ENCODE data around the gene CCDC83. TPM values are rescaled to one million over a fixed set of nuclear protein-coding genes. Genes with fewer than 3 reads are reported as not detected.
"Not testable (repeated sequence)": the region's sequence is repeated elsewhere in the genome, so short reads cannot be mapped to it uniquely, and the experiment has no call there.

Gene CCDC83
- total RNA-seq, 1 experiment from 2014 or later = not detected

- no peak overlapping the region for H2BK20ac ChIP-seq (ENCODE audit: low read depth, low read length, poor library complexity, severe bottlenecking)
- H3K18ac ChIP-seq (ENCODE audit: insufficient read length, low read depth, low read length) = no peak overlapping the region
- Mint-ChIP-seq H3K27ac (no peak overlapping the region), H3K9me3 (peaks cover 26 to 33% of the 10 kb centered on the region in 2 experiments), H3K36me3 (ENCODE audit: insufficient read depth in 1 of 3, low read depth in 3 of 3) (peaks cover 13 to 33% (median 28%) of the 10 kb centered on the region in 3 experiments), H3K27me3 (ENCODE audit: low read depth) (peaks cover 1% of the 10 kb centered on the region), H3K4me1 (no peaks in the 10 kb centered on the region), H3K4me3 (no peak overlapping the region)
- no peak overlapping the region for H2BK15ac ChIP-seq (ENCODE audit: low read depth, low read length)
- no peak overlapping the region for H3K23ac ChIP-seq (ENCODE audit: insufficient read length, low read depth, low read length)
- H3K23me2 ChIP-seq (ENCODE audit: insufficient read length, low read depth, low read length, poor library complexity, severe bottlenecking) = no peaks in the 10 kb centered on the region
- H2AK5ac ChIP-seq (ENCODE audit: insufficient read length, low read length) = no peak overlapping the region
- H3K4me1 ChIP-seq (ENCODE audit: insufficient read depth, low read length) = no peaks in the 10 kb centered on the region
- no peaks in the 10 kb centered on the region for H3K79me2 ChIP-seq (ENCODE audit: insufficient read depth, low read length)
- no peak overlapping the region for H4K8ac ChIP-seq (replicated peaks; ENCODE audit: insufficient read length, low read depth, low read length)
- H3K9me3 ChIP-seq (ENCODE audit: control insufficient read depth, low read depth, low read length) = no peaks in the 10 kb centered on the region
- H2BK12ac ChIP-seq (ENCODE audit: insufficient read length, low read depth, low read length) = no peak overlapping the region
- no peak overlapping the region for H3K14ac ChIP-seq (ENCODE audit: insufficient read depth, low read length)
- H2AFZ ChIP-seq (ENCODE audit: low read length) = no peak overlapping the region
- no peak for DNase-seq
- H2BK5ac ChIP-seq (ENCODE audit: insufficient read length, low read length) = no peak overlapping the region
- H3K79me1 ChIP-seq (ENCODE audit: insufficient read depth, low read depth, low read length, poor library complexity, severe bottlenecking) = no peaks in the 10 kb centered on the region
- no peak overlapping the region for H3K27ac ChIP-seq (ENCODE audit: insufficient read length, low read depth, low read length)
- no CpG with 5 or more reads among the region's 2 CpGs for WGBS (ENCODE audit: extremely low coverage, insufficient read length, low lambda C conversion rate)
- H4K5ac ChIP-seq (ENCODE audit: insufficient read length, low read depth, low read length) = no peak overlapping the region
- no peak overlapping the region for H3K4ac ChIP-seq (ENCODE audit: low read depth, low read length)
- H3K56ac ChIP-seq (ENCODE audit: insufficient read length, low read depth, low read length) = no peak overlapping the region
- no peaks in the 10 kb centered on the region for H3K27me3 ChIP-seq (ENCODE audit: insufficient read depth, low read length)
- no peak overlapping the region for H3K9ac ChIP-seq (ENCODE audit: extremely low read depth, insufficient read length, low read length)
- H4K91ac ChIP-seq (ENCODE audit: insufficient read length, low read depth, low read length) = no peak overlapping the region
- no peaks in the 10 kb centered on the region for H4K20me1 ChIP-seq (ENCODE audit: control insufficient read depth, insufficient read depth, insufficient read length)
- H3T11ph ChIP-seq (ENCODE audit: low read length) = no peak overlapping the region
- H2BK120ac ChIP-seq (ENCODE audit: low read depth, low read length, poor library complexity, severe bottlenecking) = no peak overlapping the region
- TF ChIP-seq CTCF (conservative IDR thresholded peaks at IDR 0.05) = no peak
- H3K4me2 ChIP-seq (ENCODE audit: insufficient read depth, insufficient read length, low read length) = no peak overlapping the region
Observed at GRCh38 chr11:85848556-85848955, 6.6 kb upstream of the CCDC83 start.

- not testable (repeated sequence) for H3K27me3 Mint-ChIP-seq (ENCODE audit: low read depth); H3K4me1 ChIP-seq (ENCODE audit: insufficient read depth, low read length); H2BK120ac ChIP-seq (ENCODE audit: low read depth, low read length, poor library complexity, severe bottlenecking); H3K18ac ChIP-seq (ENCODE audit: insufficient read length, low read depth, low read length); H4K91ac ChIP-seq (ENCODE audit: insufficient read length, low read depth, low read length); H4K5ac ChIP-seq (ENCODE audit: insufficient read length, low read depth, low read length); H3K4me3 Mint-ChIP-seq; H3K4ac ChIP-seq (ENCODE audit: low read depth, low read length); H3K9me3 ChIP-seq (ENCODE audit: control insufficient read depth, low read depth, low read length); H3K79me1 ChIP-seq (ENCODE audit: insufficient read depth, low read depth, low read length, poor library complexity, severe bottlenecking); H2AK5ac ChIP-seq (ENCODE audit: insufficient read length, low read length); H3K23me2 ChIP-seq (ENCODE audit: insufficient read length, low read depth, low read length, poor library complexity, severe bottlenecking); H2AFZ ChIP-seq (ENCODE audit: low read length); H3K4me2 ChIP-seq (ENCODE audit: insufficient read depth, insufficient read length, low read length); H3K27ac ChIP-seq (ENCODE audit: insufficient read length, low read depth, low read length); H3K23ac ChIP-seq (ENCODE audit: insufficient read length, low read depth, low read length); H2BK20ac ChIP-seq (ENCODE audit: low read depth, low read length, poor library complexity, severe bottlenecking); H3K27ac Mint-ChIP-seq; H3K56ac ChIP-seq (ENCODE audit: insufficient read length, low read depth, low read length); H3K79me2 ChIP-seq (ENCODE audit: insufficient read depth, low read length); H2BK12ac ChIP-seq (ENCODE audit: insufficient read length, low read depth, low read length); H4K20me1 ChIP-seq (ENCODE audit: control insufficient read depth, insufficient read depth, insufficient read length); H3K27me3 ChIP-seq (ENCODE audit: insufficient read depth, low read length); H2BK5ac ChIP-seq (ENCODE audit: insufficient read length, low read length); DNase-seq; H3K9ac ChIP-seq (ENCODE audit: extremely low read depth, insufficient read length, low read length); H3T11ph ChIP-seq (ENCODE audit: low read length); H2BK15ac ChIP-seq (ENCODE audit: low read depth, low read length); H3K14ac ChIP-seq (ENCODE audit: insufficient read depth, low read length); H4K8ac ChIP-seq (replicated peaks; ENCODE audit: insufficient read length, low read depth, low read length)
- WGBS (ENCODE audit: extremely low coverage, insufficient read length, low lambda C conversion rate) = no CpG with 5 or more reads among the region's 33 CpGs
- Mint-ChIP-seq H3K4me1 (peaks cover 7 to 11% of the 10 kb centered on the region in 2 experiments), H3K9me3 (peaks cover 26 to 28% of the 10 kb centered on the region in 2 experiments), H3K36me3 (ENCODE audit: insufficient read depth in 1 of 3, low read depth in 3 of 3) (peaks cover 14 to 34% (median 21%) of the 10 kb centered on the region in 3 experiments)
Observed at GRCh38 chr11:85852754-85853153, 2.4 kb upstream of the CCDC83 start.

Measured in H9 (cell line).